Chondrocyte (in vitro differentiated cells): ENCODE results near the gene TOM1L1. TPM values are rescaled to one million over a fixed set of nuclear protein-coding genes. Genes with fewer than 3 reads are reported as not detected.

Source experiments
- DNase-seq: peaks from one replicate; pipeline ENCODE4 v3.0.0; 2021; ENCODE audit warnings: mixed read lengths, low spot score
- H3K27ac Mint-ChIP-seq: one replicate; pipeline ENCODE4 v1.8.0; 2021; ENCODE audit warnings: mild to moderate bottlenecking, moderate library complexity, mixed read lengths; ENCODE audit not compliant: unreplicated experiment
- H3K27me3 Mint-ChIP-seq: 2 replicates; pipeline ENCODE4 v1.8.0; 2021; ENCODE audit warnings: low read depth, mixed read lengths
- H3K36me3 Mint-ChIP-seq: 2 replicates; pipeline ENCODE4 v1.8.0; 2021; ENCODE audit warnings: low read depth, mixed read lengths
- H3K4me1 Mint-ChIP-seq: 2 replicates; pipeline ENCODE4 v1.8.0; 2021; ENCODE audit warnings: low read depth, mild to moderate bottlenecking, mixed read lengths
- H3K4me3 Mint-ChIP-seq: one replicate; pipeline ENCODE4 v1.8.0; 2021; ENCODE audit warnings: mild to moderate bottlenecking, moderate library complexity, mixed read lengths; ENCODE audit not compliant: unreplicated experiment
- H3K9me3 Mint-ChIP-seq: 2 replicates; pipeline ENCODE4 v1.8.0; 2021; ENCODE audit warnings: low read depth, mixed read lengths
- CTCF ChIP-seq: fragments of 200-600 bp; sonication (generic); IDR thresholded peaks from 2 replicates; pipeline ENCODE4 v1.5.0; 2021; ENCODE audit warnings: antibody characterized with exemption, mild to moderate bottlenecking, moderate library complexity
- total RNA-seq: library from RNA; stranded (reverse); gene quantifications from 3 replicates; pipeline ENCODE4 v1.2.1, GENCODE V29; 2021

The TOM1L1 gene
- total RNA-seq, 1 donor from 2014 or later, result 28.4 TPM

GRCh38 chr17:54887787-54888186 lies 12.9 kb upstream of the TOM1L1 start:
- DNase-seq, result no peak
- Mint-ChIP-seq H3K4me3 (no peak overlapping the region), H3K27ac (no peak overlapping the region), H3K9me3 (no peaks in the 10 kb centered on the region), H3K27me3 (no peaks in the 10 kb centered on the region), H3K36me3 (no peaks in the 10 kb centered on the region), H3K4me1 (peaks cover 3% of the 10 kb centered on the region)
- TF ChIP-seq CTCF, result no peak

DNA sequence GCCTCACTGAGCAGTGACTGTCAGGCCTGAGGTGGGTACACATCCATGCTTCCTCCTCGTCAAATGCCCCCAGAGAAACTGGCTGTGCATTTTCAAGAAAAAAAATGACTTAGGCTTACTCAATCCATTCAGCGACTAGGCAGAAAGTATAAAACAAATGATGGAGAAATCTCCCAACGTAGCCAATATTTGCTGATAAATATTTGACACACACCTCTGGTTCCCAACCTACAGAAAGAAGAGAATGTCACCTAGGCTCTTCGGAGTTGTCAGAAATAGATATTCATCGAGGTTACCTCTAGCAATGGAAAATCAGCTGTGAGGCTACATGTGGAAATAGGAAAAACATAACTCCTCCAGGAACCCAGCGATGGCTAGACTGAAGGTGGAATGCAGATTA lies 12.4 kb upstream of the TOM1L1 start:
- H3K9me3 Mint-ChIP-seq, result no peaks in the 10 kb centered on the region
- H3K36me3 Mint-ChIP-seq, result no peaks in the 10 kb centered on the region
- peaks cover 3% of the 10 kb centered on the region for H3K4me1 Mint-ChIP-seq
- DNase-seq, result no peak
- H3K27me3 Mint-ChIP-seq, result peaks cover 2% of the 10 kb centered on the region
- H3K27ac Mint-ChIP-seq, result no peak overlapping the region
- no peak overlapping the region for H3K4me3 Mint-ChIP-seq
- no peak for TF ChIP-seq CTCF

- TF ChIP-seq CTCF, result no peak
- Mint-ChIP-seq H3K4me1 (peaks cover 3% of the 10 kb centered on the region), H3K9me3 (no peaks in the 10 kb centered on the region), H3K4me3 (no peak overlapping the region), H3K27ac (no peak overlapping the region), H3K36me3 (no peaks in the 10 kb centered on the region), H3K27me3 (peaks cover 8% of the 10 kb centered on the region)
- no peak for DNase-seq
Measured at GRCh38 chr17:54888981-54889380, 11.7 kb upstream of the TOM1L1 start.

DNA sequence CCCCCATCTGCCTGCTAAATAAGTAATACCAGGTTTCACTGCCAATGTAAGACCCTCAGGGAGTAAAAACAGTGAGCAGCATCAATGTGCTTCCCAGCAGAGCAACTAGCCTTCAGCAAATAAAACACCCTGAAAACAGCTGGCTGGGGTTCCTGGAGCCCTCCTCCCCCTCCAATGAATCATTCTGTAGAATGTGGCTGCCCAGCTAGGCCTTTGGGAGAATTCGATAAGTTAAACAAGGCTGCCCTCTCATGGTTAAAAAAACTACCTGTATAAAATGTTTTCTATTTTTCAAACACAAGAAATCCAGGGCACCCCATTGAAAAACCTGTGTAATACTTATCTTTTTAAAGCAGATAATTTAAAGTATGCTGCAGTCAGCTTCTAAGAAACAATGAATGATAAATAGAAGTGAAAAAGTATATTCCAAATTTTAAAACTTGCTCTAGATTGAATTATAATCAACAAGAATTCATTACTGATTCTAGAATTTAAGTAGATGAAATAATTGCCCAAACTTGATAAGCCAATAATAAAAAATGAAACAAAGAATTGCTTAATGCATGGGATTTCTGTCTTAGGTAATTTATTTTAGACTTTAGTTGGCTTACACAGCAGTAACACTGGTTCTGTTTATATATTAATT lies 9.4 kb upstream of the TOM1L1 start:
- TF ChIP-seq CTCF, result peak; percentile 86
- DNase-seq, result no peak
- Mint-ChIP-seq H3K36me3 (no peaks in the 10 kb centered on the region), H3K4me1 (peaks cover 3% of the 10 kb centered on the region), H3K27ac (no peak overlapping the region), H3K27me3 (peaks cover 13% of the 10 kb centered on the region), H3K4me3 (no peak overlapping the region), H3K9me3 (no peaks in the 10 kb centered on the region)

- no peak for DNase-seq
- H3K27me3 Mint-ChIP-seq, result peaks cover 13% of the 10 kb centered on the region
- no peaks in the 10 kb centered on the region for H3K9me3 Mint-ChIP-seq
Measured at GRCh38 chr17:54892360-54892759, 8.3 kb upstream of the TOM1L1 start.

More at GRCh38 chr17:54892360-54892759, 8.3 kb upstream of the TOM1L1 start:
- Mint-ChIP-seq H3K4me1 (peaks cover 3% of the 10 kb centered on the region), H3K4me3 (no peak overlapping the region), H3K36me3 (no peaks in the 10 kb centered on the region), H3K27ac (no peak overlapping the region)
- TF ChIP-seq CTCF, result no peak
